ENCODE measurements around the gene UROD. TPM values are rescaled to one million over a fixed set of nuclear protein-coding genes. Genes with fewer than 3 reads are reported as not detected.

The UROD gene
- total RNA-seq, 1 donor = 136 TPM

- H3K4me3 ChIP-seq (ENCODE audit: low read depth, low read length) = no peak overlapping the region
- TF ChIP-seq CTCF (IDR thresholded peaks at IDR 0.05; ENCODE audit: insufficient read depth, low read depth, low read length) = no peak
- DNase-seq (ENCODE audit: low read depth) = no peak
These were observed 11.6 kb downstream of the UROD start for GRCh38 chr1:45023663-45024062.

- no peak for TF ChIP-seq CTCF (IDR thresholded peaks at IDR 0.05; ENCODE audit: insufficient read depth, low read depth, low read length)
- no peak for DNase-seq (ENCODE audit: low read depth)
- H3K4me3 ChIP-seq (ENCODE audit: low read depth, low read length) = no peak overlapping the region
These were observed 14.4 kb downstream of the UROD start for GRCh38 chr1:45026446-45026845.

- H3K4me3 ChIP-seq (ENCODE audit: low read depth, low read length) = no peak overlapping the region
- no peak for TF ChIP-seq CTCF (IDR thresholded peaks at IDR 0.05; ENCODE audit: insufficient read depth, low read depth, low read length)
- DNase-seq (ENCODE audit: low read depth) = no peak
These were observed 20.8 kb downstream of the UROD start for GRCh38 chr1:45032837-45033236.

- no peak overlapping the region for H3K4me3 ChIP-seq (ENCODE audit: low read depth, low read length)
- no peak for DNase-seq (ENCODE audit: low read depth)
- TF ChIP-seq CTCF (IDR thresholded peaks at IDR 0.05; ENCODE audit: insufficient read depth, low read depth, low read length) = no peak
These were observed 21.3 kb downstream of the UROD start for GRCh38 chr1:45033356-45033755.

GRCh38 chr1:45035631-45036301, 23.7 kb downstream of the UROD start:
- H3K4me3 ChIP-seq (ENCODE audit: low read depth, low read length) = no peak overlapping the region
- DNase-seq (ENCODE audit: low read depth) = no peak
- no peak for TF ChIP-seq CTCF (IDR thresholded peaks at IDR 0.05; ENCODE audit: insufficient read depth, low read depth, low read length)

GRCh38 chr1:45037456-45037855, 25.4 kb downstream of the UROD start:
- peak; percentile 56 for DNase-seq (ENCODE audit: low read depth)
- H3K4me3 ChIP-seq (ENCODE audit: low read depth, low read length) = no peak overlapping the region
- TF ChIP-seq CTCF (IDR thresholded peaks at IDR 0.05; ENCODE audit: insufficient read depth, low read depth, low read length) = no peak

GRCh38 chr1:45038240-45038639, 26.2 kb downstream of the UROD start:
- H3K4me3 ChIP-seq (ENCODE audit: low read depth, low read length) = no peak overlapping the region
- no peak for DNase-seq (ENCODE audit: low read depth)
- TF ChIP-seq CTCF (IDR thresholded peaks at IDR 0.05; ENCODE audit: insufficient read depth, low read depth, low read length) = no peak

All from fibroblast of villous mesenchyme (primary cell).